Measurements from ENCODE around the gene COQ6. TPM values are rescaled to one million over a fixed set of nuclear protein-coding genes. Genes with fewer than 3 reads are reported as not detected.

Gene COQ6
- total RNA-seq, 2 experiments from 2014 or later = 18.7 to 20.5 TPM

- TF ChIP-seq CTCF (conservative IDR thresholded peaks at IDR 0.05; ENCODE audit: low read length) (no peak), EZH2phosphoT487 (IDR thresholded peaks at IDR 0.05; ENCODE audit: borderline replicate concordance, low read depth, low read length) (no peak)
- Histone ChIP-seq H3K36me3 (ENCODE audit: insufficient read depth, low read length) (peaks cover 31% of the 10 kb centered on the region), H3K9me3 (ENCODE audit: low read length) (no peaks in the 10 kb centered on the region), H2AFZ (ENCODE audit: low read length) (no peak overlapping the region), H3K4me1 (ENCODE audit: insufficient read depth, low read length, poor library complexity, severe bottlenecking) (no peaks in the 10 kb centered on the region), H3K9me2 (ENCODE audit: insufficient read depth, low read length) (no peaks in the 10 kb centered on the region), H3K4me3 (ENCODE audit: low read depth, low read length, poor library complexity, severe bottlenecking) (no peak overlapping the region), H4K20me1 (ENCODE audit: insufficient read depth, low read length) (no peaks in the 10 kb centered on the region), H3K4me2 (ENCODE audit: low read length) (no peak overlapping the region), H3K27ac (ENCODE audit: low read depth, low read length, poor library complexity, severe bottlenecking) (no peak overlapping the region), H3K79me2 (ENCODE audit: insufficient read depth, low read depth, low read length) (no peaks in the 10 kb centered on the region)
- BruUV-seq (replicated peaks) = no TSS peak
- POLR2A ChIA-PET = no interaction called here
- CTCF ChIA-PET (ENCODE audit: unreplicated experiment) = no interaction called here
- DNase-seq (ENCODE audit: low spot score) = no peak
- intact Hi-C loops (cut with micrococcal nuclease; ENCODE audit: unreplicated experiment) = no loop called here
Observed at GRCh38 chr14:73937012-73937411, 13.1 kb upstream of the COQ6 start.

- TF ChIP-seq CTCF (conservative IDR thresholded peaks at IDR 0.05; ENCODE audit: low read length) (no peak), EZH2phosphoT487 (IDR thresholded peaks at IDR 0.05; ENCODE audit: borderline replicate concordance, low read depth, low read length) (no peak)
- ChIA-PET POLR2A (interaction anchor here (0.6 to 0.7 kb wide), 3 partner anchors 259 to 1695 kb away, joined by 3 to 6 read pairs (median 3); no protein-coding TSS in a partner anchor), CTCF (ENCODE audit: unreplicated experiment) (no interaction called here)
- Histone ChIP-seq H4K20me1 (ENCODE audit: insufficient read depth, low read length) (no peaks in the 10 kb centered on the region), H3K4me3 (ENCODE audit: low read depth, low read length, poor library complexity, severe bottlenecking) (no peak overlapping the region), H3K4me1 (ENCODE audit: insufficient read depth, low read length, poor library complexity, severe bottlenecking) (no peaks in the 10 kb centered on the region), H3K36me3 (ENCODE audit: insufficient read depth, low read length) (0 out of 2 replicates have a peak, but pooled peaks cover under 1% of the 10 kb centered on the region), H3K9me2 (ENCODE audit: insufficient read depth, low read length) (no peaks in the 10 kb centered on the region), H3K9me3 (ENCODE audit: low read length) (no peaks in the 10 kb centered on the region), H3K4me2 (ENCODE audit: low read length) (no peak overlapping the region), H3K79me2 (ENCODE audit: insufficient read depth, low read depth, low read length) (no peaks in the 10 kb centered on the region), H3K27ac (ENCODE audit: low read depth, low read length, poor library complexity, severe bottlenecking) (no peak overlapping the region), H2AFZ (ENCODE audit: low read length) (no peak overlapping the region)
- intact Hi-C loops (cut with micrococcal nuclease; ENCODE audit: unreplicated experiment) = no loop called here
- BruUV-seq (replicated peaks) = no TSS peak
- no peak for DNase-seq (ENCODE audit: low spot score)
Observed at GRCh38 chr14:73942180-73942579, 7.9 kb upstream of the COQ6 start.

- POLR2A ChIA-PET = no interaction called here
Observed at GRCh38 chr14:73943083-73943482, 7.0 kb upstream of the COQ6 start.

More at GRCh38 chr14:73943083-73943482, 7.0 kb upstream of the COQ6 start:
- no peaks in the 10 kb centered on the region for H3K9me3 ChIP-seq (ENCODE audit: low read length)
- intact Hi-C loops (cut with micrococcal nuclease; ENCODE audit: unreplicated experiment) = no loop called here
- no peaks in the 10 kb centered on the region for H4K20me1 ChIP-seq (ENCODE audit: insufficient read depth, low read length)
- no TSS peak for BruUV-seq (replicated peaks)
- H3K36me3 ChIP-seq (ENCODE audit: insufficient read depth, low read length) = no peaks in the 10 kb centered on the region
- no peaks in the 10 kb centered on the region for H3K4me1 ChIP-seq (ENCODE audit: insufficient read depth, low read length, poor library complexity, severe bottlenecking)
- DNase-seq (ENCODE audit: low spot score) = no peak
- H3K79me2 ChIP-seq (ENCODE audit: insufficient read depth, low read depth, low read length) = no peaks in the 10 kb centered on the region
- no peak overlapping the region for H2AFZ ChIP-seq (ENCODE audit: low read length)
- H3K9me2 ChIP-seq (ENCODE audit: insufficient read depth, low read length) = no peaks in the 10 kb centered on the region
- TF ChIP-seq EZH2phosphoT487 (IDR thresholded peaks at IDR 0.05; ENCODE audit: borderline replicate concordance, low read depth, low read length) (no peak), CTCF (conservative IDR thresholded peaks at IDR 0.05; ENCODE audit: low read length) (no peak)
- CTCF ChIA-PET (ENCODE audit: unreplicated experiment) = no interaction called here
- no peak overlapping the region for H3K4me2 ChIP-seq (ENCODE audit: low read length)
- no peak overlapping the region for H3K27ac ChIP-seq (ENCODE audit: low read depth, low read length, poor library complexity, severe bottlenecking)
- no peak overlapping the region for H3K4me3 ChIP-seq (ENCODE audit: low read depth, low read length, poor library complexity, severe bottlenecking)
